ENCODE results near the gene TSHZ2. TPM values are rescaled to one million over a fixed set of nuclear protein-coding genes. Genes with fewer than 3 reads are reported as not detected.

The TSHZ2 gene
- total and polyA plus RNA-seq, 2 of the 4 experiments (the other 2 are of a cell fraction) = under 0.01 to 0.02 TPM

DNA sequence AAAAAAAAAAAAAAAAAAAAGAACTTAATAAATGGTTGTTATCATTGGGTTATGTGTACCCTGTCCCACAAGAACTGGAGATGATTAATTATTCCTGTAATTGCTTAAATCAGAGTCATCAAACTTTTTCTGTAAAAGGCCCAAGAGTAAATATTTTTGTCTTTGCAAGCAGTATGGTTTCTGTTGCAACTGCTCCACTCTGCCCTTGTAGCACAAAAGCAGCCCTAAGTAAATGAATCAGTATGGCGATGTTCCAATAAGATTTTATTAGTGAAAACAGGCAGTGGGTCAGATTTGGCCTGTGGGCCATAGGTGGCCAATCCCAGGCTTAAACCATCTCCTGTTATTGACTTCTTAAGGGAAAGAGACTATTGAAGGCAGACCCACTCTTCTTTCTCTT lies 252.7 kb downstream of the TSHZ2 start:
- Histone ChIP-seq H4K20me1 (ENCODE audit: insufficient read depth, low read length) (no peaks in the 10 kb centered on the region), H3K18ac (ENCODE audit: low read depth, low read length) (no peak overlapping the region), H2BK120ac (ENCODE audit: low read depth, low read length) (no peak overlapping the region), H3K27ac (ENCODE audit: insufficient read depth, low read length) (peak overlapping the region; percentile 37; the same call in 1 of the 2 replicates), H3K27me3 (ENCODE audit: control insufficient read depth, insufficient read depth, low read length) (no peaks in the 10 kb centered on the region), H2BK5ac (ENCODE audit: low read depth, low read length, poor library complexity, severe bottlenecking) (no peak overlapping the region), H2AFZ (replicated peaks; ENCODE audit: low read length, poor library complexity) (no peak overlapping the region), H2BK20ac (ENCODE audit: low read depth, low read length) (no peak overlapping the region), H2BK15ac (ENCODE audit: low read depth, low read length) (peak overlapping the region; percentile 31; the same call in 2 of the 3 replicates), H3K4me2 (ENCODE audit: low read depth, low read length) (no peak overlapping the region), H2AK5ac (ENCODE audit: low read depth, low read length) (no peak overlapping the region), H3K4me3 (ENCODE audit: insufficient read depth, low read depth, low read length) (no peak overlapping the region), H3K23ac (ENCODE audit: low read depth, low read length) (no peak overlapping the region), H4K91ac (ENCODE audit: insufficient read depth, low read depth, low read length) (no peak overlapping the region), H3K4ac (ENCODE audit: low read depth, low read length) (no peak overlapping the region), H3K9ac (ENCODE audit: low read depth, low read length) (no peak overlapping the region), H4K8ac (ENCODE audit: low read depth in 2 of 2, low read length in 2 of 2) (no peak overlapping the region), H3K9me1 (ENCODE audit: insufficient read depth, low read length) (no peaks in the 10 kb centered on the region), H4K5ac (ENCODE audit: low read depth, low read length) (no peak overlapping the region), H3K36me3 (ENCODE audit: control insufficient read depth, insufficient read depth, low read length) (no peaks in the 10 kb centered on the region), H3K14ac (replicated peaks; ENCODE audit: low read depth, low read length) (no peak overlapping the region), H2AK9ac (replicated peaks; ENCODE audit: low read depth, low read length, poor library complexity) (no peak overlapping the region), H3K56ac (ENCODE audit: extremely low read depth, insufficient read depth, low read length) (no peak overlapping the region), H3K9me3 (ENCODE audit: control insufficient read depth, insufficient read depth, low read length) (no peaks in the 10 kb centered on the region), H3K4me1 (ENCODE audit: control insufficient read depth, insufficient read depth, low read length) (no peaks in the 10 kb centered on the region; the same call in 1 of the 2 replicates), H3K79me1 (ENCODE audit: low read depth in 1 of 2, low read length in 2 of 2) (no peaks in the 10 kb centered on the region)
- dilution Hi-C loops (cut with HindIII; ENCODE audit: low sequenced_read_pairs, unreplicated experiment) = no loop called here
- BruUV-seq (replicated peaks) = no TSS peak
- no CpG with 5 or more reads among the region's 1 CpG for WGBS, 2 experiments (ENCODE audit: extremely low coverage in 2 of 2, insufficient read length in 1 of 2)
- DNase-seq (peak; percentile 18), ATAC-seq (ENCODE audit: low read depth) (peak; percentile 48)
- no peak for TF ChIP-seq NFE2L2 (IDR thresholded peaks at IDR 0.05; ENCODE audit: low read depth, low read length)
- no peak for TF ChIP-seq RFX5 (IDR thresholded peaks at IDR 0.05; ENCODE audit: low read depth, low read length)
- no peak for TF ChIP-seq SMC3 (IDR thresholded peaks at IDR 0.05; ENCODE audit: low read depth, low read length)
- no peak for TF ChIP-seq MAFK (IDR thresholded peaks at IDR 0.05; ENCODE audit: low read depth, low read length)
- no peak for TF ChIP-seq ELK1 (IDR thresholded peaks at IDR 0.05; ENCODE audit: borderline replicate concordance, low read depth, low read length)
- no peak for TF ChIP-seq CHD1 (IDR thresholded peaks at IDR 0.05; ENCODE audit: low read depth, low read length)
- TF ChIP-seq, protein P1, sequence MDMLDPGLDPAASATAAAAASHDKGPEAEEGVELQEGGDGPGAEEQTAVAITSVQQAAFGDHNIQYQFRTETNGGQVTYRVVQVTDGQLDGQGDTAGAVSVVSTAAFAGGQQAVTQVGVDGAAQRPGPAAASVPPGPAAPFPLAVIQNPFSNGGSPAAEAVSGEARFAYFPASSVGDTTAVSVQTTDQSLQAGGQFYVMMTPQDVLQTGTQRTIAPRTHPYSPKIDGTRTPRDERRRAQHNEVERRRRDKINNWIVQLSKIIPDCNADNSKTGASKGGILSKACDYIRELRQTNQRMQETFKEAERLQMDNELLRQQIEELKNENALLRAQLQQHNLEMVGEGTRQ (IDR thresholded peaks at IDR 0.05; ENCODE audit: low read depth, low read length) = no peak
- no peak for TF ChIP-seq BHLHE40 (IDR thresholded peaks at IDR 0.05; ENCODE audit: low read depth, low read length)
- no peak for TF ChIP-seq POLR2A (IDR thresholded peaks at IDR 0.05; ENCODE audit: low read depth, low read length)
- TF ChIP-seq MAZ (IDR thresholded peaks at IDR 0.05; ENCODE audit: borderline replicate concordance, low read depth, low read length) = no peak
- TF ChIP-seq CTCF (conservative IDR thresholded peaks at IDR 0.05; ENCODE audit: low read depth, low read length) = no peak
- TF ChIP-seq MXI1 (IDR thresholded peaks at IDR 0.05; ENCODE audit: borderline replicate concordance, low read depth, low read length) = no peak
- no peak for TF ChIP-seq RCOR1 (IDR thresholded peaks at IDR 0.05; ENCODE audit: insufficient replicate concordance, low read length)
- TF ChIP-seq FOS (IDR thresholded peaks at IDR 0.05; ENCODE audit: low read depth, low read length) = no peak
- TF ChIP-seq RAD21 (IDR thresholded peaks at IDR 0.05; ENCODE audit: low read length) = no peak
- TF ChIP-seq CEBPB (IDR thresholded peaks at IDR 0.05; ENCODE audit: low read depth, low read length) = no peak
- ChIA-PET POLR2A (ENCODE audit: unreplicated experiment) (no interaction called here), CTCF (no interaction called here)
- in situ Hi-C loops (cut with MboI; ENCODE audit: low sequenced_read_pairs) = loop anchor here (25.0 kb wide), 1 partner anchor 913 kb away; no protein-coding TSS in a partner anchor
- intact Hi-C loops (cut with micrococcal nuclease) = no loop called here

All from IMR-90 (cell line).